HG03469 (cell line): Measurements from ENCODE around the gene GRIP1.
A peak's percentile ranks its signal among the peaks of the same experiment; 100 is the strongest.

Source experiments
- ATAC-seq: cut with Tn5 transposase; IDR thresholded peaks from one replicate; pipeline ENCODE4 v1.9.1; 2021; ENCODE audit warnings: mild to moderate bottlenecking, moderate library complexity, moderate number of reproducible peaks; ENCODE audit not compliant: unreplicated experiment

GRIP1 gene

DNA sequence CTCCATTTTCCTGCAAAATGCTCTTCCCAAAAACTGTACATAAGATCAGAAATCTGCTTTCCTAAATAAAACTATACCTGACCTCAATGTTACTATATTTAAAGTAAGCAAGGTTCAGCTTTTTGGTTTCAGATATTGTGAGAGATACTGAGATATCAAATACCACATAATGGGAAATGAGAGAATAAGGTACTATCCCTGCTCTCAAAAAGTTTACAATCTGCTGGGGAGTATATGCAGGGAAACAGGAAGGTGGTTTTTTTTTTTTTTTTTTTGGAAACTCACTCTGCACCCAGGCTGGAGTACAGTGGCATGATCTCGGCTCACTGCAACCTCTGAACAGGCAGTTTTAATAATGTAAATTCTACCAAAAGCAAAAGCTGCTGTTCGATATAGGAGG is 327.6 kb downstream of the GRIP1 start:
- ATAC-seq: no peak

DNA sequence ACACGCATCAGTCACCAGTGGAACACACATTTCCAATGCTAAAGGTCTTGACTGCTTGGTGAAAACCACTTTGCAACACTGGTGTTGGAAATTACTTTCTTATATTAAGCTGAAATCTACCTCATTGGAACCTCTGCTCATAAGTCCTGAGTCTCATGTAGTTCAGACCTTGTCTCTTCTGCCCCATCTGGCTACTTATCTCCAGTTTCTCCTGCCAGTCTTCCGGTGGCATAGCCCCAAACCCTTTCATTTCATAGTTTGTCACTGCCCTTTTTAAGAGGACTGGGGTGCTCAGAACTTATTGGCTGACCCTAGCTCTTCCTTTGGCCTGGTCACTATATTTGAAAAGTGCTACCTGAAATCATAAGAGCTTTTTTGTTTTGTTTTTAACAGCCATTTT is 332.9 kb downstream of the GRIP1 start:
- ATAC-seq: no peak

DNA sequence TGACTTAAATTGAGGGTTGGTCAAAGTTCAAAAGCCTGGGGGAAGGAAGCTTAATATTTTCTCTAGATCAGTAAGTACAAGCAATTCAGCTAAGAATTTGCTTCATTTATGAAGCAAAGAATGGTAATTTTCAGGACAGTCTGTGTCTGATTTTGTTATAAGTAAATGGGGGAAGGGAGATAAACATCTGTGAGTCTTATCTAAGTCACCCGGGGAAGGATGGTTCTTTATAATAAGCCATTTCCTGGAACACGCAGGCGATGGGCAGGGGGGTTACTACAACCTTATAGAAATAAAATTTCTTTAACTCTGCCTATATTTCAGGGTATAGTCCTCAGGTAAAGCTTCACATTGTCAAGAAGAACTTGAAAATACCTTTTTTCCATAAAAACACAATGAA is 333.7 kb downstream of the GRIP1 start:
- no peak for ATAC-seq

DNA sequence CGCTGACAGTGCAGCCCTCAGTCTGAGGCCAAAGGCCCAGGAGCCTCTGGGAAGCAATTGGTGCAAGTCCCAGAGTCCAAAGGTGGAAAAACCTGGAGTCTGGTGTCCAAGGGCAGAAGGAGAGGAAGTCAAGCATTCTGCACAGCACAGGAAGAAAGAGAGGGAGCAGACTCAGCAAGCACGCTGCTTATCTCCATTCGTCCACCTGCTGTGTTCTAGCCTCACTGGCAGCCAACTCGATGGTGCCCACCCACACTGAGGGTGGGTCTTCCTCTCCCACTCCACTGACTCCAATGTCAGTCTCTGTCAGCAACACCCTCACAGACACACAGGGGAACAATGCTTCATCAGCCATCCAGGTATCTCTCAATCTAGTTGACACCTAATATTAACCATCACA is 337.8 kb downstream of the GRIP1 start:
- no peak for ATAC-seq

DNA sequence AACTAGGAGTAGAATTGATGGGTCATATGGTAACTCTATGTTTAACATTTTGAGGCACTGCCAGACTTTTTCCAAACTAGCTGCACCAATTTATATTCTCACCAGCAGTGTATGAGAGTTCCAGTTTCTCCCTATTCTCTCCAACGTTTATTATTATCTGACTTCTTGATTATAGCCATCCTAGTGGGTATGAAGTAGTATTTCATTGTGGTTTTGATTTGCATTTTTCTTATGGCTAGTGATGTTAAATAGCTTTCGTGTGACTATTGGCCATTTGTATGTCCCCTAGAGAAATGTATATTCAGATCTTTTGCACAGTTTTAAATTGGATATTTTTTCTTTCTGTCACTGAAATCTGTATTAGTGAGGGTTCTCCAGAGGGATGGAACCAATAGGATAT is 338.7 kb downstream of the GRIP1 start:
- ATAC-seq: no peak

DNA sequence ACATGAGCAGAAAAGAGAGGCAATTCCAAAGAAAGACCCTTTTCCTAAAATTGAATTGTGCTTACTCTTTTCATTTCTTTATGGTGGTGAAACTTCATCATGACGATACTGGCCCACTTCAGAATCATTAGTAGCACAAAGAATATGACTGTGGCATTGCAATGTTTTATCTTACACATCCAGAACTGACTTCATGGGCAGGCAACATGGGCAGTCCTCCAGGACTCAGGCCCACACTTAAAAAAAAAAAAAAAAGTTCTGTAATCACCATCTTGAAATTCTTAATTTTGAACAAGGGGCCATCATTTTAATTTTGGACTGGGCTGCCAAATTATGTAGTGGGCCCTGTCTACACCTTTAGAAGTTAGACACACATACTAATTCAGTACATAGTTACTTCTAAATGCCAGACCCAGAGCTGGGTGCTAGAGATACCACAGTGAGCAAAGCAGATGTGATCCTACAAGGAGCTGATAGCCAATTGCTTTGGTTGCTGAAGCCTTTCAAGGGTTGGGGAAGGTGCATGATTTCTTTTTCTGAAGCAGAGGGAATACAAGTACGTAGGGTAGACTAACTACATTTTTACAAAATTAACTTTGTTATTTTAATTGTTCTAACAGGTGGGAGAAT is 341.4 kb downstream of the GRIP1 start:
- ATAC-seq: no peak

DNA sequence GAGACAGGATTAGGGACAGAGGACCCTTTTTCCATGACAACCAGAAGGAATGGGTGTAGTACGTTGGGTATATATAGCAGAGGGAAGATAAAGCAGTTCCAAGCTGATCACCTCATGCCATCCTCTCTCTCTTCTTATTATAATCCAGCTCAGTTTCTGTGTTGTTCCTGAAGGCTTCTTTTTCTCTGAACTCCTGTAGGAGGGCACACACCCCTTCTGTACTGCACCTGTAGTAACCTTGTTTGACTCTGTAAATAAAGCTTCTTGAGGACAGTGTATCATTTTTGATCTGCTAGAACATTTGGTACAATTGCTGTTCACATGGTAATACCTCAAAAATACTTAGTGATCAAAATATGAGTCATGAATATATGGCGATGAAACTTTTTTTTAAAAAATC is 343.1 kb downstream of the GRIP1 start:
- ATAC-seq: no peak

DNA sequence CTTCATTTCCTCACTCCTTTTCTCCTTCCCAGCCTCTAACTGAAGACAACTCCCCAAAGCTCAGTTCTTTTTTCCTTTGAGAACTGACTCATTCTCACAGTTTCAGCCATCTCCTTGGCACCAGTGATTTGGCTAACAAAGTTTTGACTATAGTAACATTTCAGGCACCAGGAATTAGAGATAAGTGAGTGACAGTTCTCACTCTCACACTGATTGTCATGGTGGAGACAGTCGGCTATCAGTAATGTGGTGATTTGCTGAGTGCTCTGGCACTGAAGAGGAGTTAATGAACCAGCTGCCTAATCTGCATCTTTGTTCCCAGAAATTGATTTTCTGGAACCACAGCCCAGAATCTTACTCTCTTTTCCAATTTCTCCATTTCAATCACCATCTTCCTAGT is 347.1 kb downstream of the GRIP1 start:
- ATAC-seq: no peak

DNA sequence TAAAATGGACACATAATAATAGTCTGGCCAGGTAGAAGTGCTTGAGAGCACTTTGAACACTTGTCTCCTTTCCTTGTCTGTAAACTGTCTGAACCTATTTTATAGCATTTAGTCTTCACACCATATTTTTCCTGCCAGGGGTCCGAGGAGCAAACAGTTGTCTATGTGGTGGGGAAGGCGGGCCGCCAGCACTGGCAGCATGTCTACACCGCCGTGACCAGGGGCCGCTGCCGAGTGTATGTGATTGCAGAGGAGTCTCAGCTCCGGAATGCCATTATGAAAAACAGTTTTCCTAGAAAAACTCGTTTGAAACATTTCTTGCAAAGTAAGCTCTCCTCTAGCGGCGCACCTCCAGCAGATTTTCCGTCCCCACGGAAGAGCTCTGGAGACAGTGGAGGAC is 347.9 kb downstream of the GRIP1 start:
- no peak for ATAC-seq

DNA sequence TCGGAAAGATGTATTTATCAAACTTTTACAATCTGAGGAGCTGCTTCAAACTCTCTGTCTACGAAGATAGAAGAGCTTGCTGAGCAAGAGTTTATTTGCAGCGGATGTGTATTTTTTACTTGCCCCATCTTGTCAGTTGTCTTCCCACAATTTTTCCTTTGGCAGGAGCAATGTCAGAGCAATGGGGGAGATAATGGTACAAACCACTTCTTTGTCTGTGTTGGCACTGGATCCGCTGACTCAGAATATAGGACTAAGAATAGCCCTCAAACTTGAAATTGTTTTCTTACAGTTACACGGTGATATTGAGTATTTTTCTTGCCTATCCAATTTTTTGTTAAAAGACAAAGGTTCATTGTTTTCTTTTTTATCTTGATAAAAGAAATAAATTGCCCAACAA is 348.9 kb downstream of the GRIP1 start:
- no peak for ATAC-seq

DNA sequence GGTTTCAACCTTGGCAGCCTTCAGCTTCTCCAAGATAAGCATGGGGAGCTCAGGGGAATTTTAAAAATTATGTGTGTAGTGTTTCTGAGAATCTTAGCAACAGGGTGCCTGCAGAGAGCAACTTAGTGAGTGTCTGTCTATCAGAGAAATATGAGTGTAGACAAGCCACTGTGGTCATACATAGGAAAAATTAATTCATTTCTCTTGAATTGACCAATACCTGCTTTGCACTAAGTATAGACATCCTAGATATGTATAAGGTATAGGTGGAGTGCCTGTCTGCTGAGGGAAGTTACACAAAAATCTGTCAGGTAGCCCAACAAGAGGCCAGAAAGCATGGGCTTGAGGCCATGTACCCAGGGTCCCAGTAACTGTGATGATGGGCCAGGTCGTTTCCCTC is 355.9 kb downstream of the GRIP1 start:
- no peak for ATAC-seq

DNA sequence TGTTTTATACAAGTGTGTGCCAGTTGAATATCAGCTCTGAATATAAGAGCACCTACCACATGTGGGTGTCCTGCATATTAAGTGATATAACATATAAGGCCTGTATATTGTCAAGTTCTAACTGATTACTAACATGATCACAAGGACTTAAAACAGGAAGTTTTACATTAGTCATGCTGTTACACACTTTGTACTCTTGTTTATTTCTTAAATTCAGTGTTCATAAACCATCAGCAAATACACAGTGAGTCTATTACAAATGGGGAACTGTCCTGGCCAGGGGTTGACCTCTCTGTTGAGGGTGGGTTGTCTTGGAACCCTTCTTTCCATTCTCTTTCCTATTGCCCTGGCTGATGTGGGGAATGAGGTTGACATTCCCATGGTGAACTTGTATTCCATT is 357.4 kb downstream of the GRIP1 start:
- no peak for ATAC-seq

DNA sequence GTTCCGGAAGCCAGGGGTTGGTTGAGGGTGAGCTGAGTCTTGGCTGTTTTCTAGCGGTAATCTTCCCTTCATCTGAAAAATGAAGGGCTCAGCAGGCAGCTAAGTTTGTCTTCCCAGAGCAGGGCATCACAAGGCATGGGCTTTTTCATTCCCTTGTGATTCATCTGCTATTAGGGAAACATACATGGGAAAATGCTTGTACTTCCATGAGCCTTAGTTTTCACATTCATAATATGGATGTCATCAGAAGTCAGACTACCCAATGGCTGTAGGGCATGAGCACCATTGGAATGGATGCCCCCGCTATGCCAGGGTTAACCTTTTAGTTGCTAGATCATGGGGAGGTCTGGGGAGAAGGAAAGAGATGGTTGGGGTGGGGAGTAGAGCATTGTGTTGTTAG is 357.9 kb downstream of the GRIP1 start:
- no peak for ATAC-seq

DNA sequence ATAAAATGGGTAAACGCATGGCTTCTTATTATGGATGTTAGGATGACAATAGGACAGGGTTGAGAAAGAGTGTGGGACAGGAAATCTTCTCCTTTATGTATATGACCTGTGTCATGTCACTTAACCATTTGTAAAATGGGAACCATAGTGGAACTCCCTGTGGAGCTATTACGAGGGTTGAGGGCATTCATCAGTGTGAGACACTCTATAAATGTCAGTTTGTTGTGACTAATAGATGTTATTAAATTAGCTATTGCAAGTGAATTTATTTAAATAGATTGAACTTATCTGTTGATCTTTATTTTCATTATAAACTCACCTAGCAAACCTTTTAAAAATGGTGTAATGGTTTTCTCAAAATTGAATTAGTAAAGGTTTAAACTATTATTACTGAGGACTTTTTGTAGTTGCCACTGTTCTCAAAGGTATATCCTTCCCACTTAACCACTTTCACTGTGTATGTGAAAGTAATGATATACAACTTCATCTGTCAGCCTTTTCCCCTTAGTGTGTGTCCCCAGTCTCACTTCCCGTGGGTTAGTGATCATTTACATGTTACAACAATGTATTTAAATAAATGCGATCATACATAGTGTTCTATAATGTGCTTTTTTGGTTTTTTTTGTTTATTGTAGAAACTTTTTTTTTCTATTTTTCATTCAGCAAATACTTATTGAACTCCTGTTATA is 359.5 kb downstream of the GRIP1 start:
- no peak for ATAC-seq

DNA sequence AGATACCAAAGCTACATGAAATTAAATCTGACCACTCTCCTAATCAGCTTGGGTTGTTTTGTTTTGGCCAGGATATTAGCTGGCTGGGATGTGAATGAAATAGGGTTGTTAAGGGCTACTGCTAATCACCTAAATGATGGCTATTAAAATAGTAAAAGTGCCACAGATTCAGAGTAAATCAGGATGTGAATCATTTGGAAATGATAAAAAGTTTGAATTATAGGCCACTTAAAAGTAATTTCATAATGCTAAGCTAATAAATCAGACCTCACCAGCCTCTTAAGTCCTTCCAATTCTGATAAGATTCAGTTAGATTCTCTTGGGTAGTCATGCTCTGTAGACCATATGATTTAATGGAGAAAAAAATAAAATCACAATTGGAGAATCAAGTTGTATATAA is 364.6 kb downstream of the GRIP1 start:
- ATAC-seq: no peak

DNA sequence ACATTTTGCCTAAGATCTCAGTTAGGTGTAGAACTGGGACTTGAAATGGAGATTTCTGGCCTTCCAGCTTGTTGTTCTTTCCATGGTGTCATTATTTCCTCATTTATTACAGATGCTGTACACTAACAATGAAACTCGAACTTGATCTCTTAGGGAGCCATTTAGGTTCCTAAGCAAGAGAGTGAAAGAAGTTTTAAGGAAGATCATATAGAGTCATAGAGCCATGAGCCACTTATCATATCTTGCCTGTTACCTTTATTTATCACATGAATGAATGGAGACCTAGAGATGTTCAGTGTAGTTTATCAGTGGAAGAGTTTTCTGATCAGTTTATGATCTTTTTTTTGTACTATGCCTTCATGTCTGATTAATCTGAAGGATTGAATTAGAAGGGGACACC is 366.7 kb downstream of the GRIP1 start:
- ATAC-seq: no peak

DNA sequence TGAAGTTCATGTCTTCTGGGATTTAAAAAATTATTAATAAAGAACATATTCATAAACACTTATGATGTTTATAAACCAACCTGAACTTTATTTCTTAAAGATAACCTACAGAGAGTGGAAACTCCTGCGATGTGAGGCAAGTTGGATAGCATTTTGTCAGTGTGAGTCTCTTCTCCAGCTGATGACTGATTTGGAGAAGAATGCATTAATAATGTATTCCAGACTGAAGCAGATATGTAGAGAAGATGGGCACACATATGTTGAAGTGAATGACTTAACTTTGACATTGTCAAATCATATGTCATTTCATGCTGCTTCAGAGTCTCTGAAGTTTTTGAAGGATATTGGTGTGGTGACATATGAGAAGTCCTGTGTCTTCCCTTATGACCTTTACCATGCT is 369.3 kb downstream of the GRIP1 start:
- no peak for ATAC-seq

DNA sequence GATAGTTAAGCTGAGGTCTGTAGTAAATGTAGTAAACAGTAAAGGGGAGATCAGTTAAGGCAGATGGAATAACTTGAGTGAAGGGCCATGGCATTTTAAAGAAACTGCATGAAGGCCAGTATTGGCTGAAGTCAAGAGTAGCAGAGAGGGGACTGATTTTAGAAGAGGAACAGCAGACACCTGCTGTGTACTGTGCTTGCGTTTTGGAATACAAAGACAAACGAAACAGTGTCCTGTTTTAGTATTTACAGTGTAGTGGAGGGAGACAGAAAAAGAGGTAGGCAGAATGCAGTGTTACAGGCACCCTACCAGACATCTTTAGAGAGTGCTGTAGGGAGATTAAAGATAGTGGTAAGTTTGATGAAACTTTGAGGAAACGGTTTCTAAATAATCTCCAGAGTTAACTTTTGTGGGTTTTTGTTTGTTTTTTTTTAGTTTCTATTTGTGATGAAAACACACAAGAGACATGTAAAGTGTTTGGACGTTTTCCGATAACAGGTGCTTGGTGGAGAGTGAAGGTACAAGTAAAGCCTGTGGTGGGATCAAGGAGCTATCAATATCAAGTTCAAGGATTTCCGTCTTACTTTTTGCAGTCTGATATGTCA is 374.5 kb downstream of the GRIP1 start:
- no peak for ATAC-seq

DNA sequence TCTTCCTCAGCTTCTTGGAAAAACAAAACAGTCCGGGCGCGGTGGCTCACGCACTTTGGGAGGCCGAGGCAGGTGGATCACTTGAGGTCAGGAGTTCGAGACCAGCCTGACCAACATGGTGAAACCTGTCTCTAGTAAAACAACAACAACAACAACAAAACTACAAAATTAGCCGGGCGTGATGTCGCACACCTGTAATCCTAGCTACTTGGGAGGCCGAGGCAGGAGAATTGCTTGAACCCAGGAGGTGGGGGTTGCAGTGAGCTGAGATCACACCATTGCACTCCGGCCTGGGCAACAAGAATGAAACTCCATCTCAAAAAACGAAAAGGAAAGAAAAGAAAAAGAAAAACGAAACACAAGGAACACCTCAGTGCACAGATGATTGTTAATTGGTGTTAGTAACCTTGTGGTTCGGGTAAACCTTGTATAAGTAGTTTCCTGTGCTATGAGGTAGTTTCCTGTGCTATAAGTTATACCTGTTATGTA is 375.5 kb downstream of the GRIP1 start:
- ATAC-seq: peak; percentile 49

DNA sequence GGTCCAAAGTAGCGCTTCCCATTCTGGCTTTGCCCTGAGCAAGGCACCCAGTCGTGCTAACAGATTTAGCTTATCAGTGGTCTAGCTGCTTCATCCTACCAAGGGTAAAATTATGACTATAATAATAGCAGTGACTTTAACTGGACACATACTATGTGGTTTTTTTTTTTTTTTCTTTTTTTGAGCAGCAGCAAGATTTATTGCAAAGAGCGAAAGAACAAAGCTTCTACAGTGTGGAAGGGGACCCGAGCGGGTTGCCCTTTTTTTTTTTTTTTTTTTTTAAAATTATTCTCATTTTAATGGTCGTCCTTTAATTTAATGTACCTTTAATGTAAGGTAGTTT is 376.1 kb downstream of the GRIP1 start:
- ATAC-seq: no peak

DNA sequence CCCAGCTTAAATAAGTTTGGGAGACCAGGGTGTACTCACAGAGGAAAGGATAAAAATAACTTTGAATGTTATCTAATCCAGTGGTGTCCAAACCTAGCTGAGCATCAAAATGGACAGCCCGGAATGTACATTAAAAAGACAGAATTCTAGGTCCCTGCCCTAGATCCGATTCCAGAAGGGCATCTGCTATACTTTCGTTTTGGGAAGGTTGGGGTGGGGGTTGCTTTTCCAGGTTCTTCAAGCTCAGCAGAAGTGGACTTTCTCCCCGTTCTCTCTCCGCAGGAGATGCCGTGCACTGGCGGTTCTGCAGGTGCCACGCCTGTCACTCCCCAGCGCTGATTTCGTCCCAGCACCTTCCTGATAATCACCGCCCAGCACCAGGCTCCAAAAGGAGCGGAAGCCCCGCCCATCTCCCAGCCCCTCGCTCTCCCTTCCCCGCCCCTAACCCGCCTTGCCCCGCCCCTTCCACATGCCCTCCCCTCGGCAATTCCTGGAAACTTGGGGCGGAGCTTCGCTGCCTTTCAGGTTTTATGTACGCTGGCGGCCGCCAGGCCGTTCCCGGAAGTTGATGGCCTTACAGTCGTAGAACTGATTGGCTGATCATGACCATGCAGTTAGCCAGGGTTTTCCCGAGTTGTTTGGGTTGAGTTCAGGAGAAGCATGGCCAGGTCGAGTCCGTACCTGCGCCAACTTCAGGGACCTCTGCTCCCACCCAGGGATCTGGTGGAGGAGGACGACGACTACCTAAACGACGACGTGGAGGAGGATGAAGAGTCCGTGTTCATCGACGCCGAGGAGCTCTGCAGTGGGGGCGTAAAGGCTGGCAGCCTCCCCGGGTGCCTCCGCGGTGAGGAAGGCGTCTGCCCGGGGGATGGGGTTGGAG is 376.7 kb downstream of the GRIP1 start, which contains the start of gene HELB:
TSS of gene HELB (plus strand) at position 550 of the 883 bp plus-strand sequence. CDS start at position 661, 111 bp downstream.
- peak; percentile 86 for ATAC-seq
